ENCODE measurements around the gene TRIM32.

TRIM32 gene

DNA sequence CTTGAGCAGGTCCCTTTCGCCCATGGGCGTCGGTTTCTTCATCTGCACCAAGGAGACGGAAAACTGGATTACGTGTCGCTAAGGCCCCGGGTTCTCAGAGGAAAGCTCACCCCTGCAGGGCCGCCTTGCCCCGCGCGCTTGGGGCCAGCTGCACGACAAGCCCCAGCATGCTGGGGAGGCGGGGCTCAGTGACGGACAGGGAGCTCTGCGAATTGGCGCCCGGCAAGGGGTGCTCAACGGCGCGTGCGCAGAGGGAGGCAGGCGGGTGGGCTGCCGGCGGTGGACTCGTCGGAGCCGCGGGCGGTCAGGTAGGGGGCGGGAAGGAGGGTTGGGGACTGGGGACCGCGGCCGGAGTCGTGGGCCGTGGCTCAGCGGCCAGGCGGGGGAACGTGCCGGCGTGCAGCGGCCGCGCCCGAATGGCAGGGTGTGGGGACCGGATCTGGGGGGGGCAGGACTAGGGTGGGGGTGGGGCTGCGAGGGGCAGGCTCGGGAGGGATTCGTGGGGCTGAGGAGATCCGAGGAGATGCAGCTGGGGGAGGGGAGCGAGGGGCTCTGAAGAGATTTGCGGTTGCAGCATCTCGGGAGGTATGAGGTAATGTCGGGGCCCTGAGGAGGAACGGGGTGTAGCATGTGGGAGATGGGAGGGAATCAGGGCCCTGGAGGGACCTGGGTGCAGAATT lies at the start of gene TRIM32:
Gene TRIM32 (plus strand): TSS at position 232 of the 680 bp plus-strand sequence. CDS start 10,438 bp downstream, outside the sequence.
- DNase-seq (ENCODE audit: low spot score in 2 of 2): peak; percentile 98 to 99
- peak within 1 kb of the TSS; percentile 84 for H3K4me3 Mint-ChIP-seq
- H3K36me3 Mint-ChIP-seq: peaks cover 7% of the 10 kb centered on the region
- ATAC-seq: peak; percentile 98
- H3K9me3 Mint-ChIP-seq: no peaks in the 10 kb centered on the region
- H3K4me1 Mint-ChIP-seq: peaks cover 57% of the 10 kb centered on the region
- peak within 1 kb of the TSS; percentile 87 for H3K27ac Mint-ChIP-seq

- Mint-ChIP-seq H3K4me1 (no peaks in the 10 kb centered on the region), H3K4me3 (no peak overlapping the region), H3K27ac (no peak overlapping the region), H3K9me3 (no peaks in the 10 kb centered on the region), H3K36me3 (no peaks in the 10 kb centered on the region)
- no peak for ATAC-seq
- no peak for DNase-seq (ENCODE audit: low spot score in 2 of 2)
Measured at GRCh38 chr9:116639251-116639741, 47.8 kb upstream of the TRIM32 start.

DNA sequence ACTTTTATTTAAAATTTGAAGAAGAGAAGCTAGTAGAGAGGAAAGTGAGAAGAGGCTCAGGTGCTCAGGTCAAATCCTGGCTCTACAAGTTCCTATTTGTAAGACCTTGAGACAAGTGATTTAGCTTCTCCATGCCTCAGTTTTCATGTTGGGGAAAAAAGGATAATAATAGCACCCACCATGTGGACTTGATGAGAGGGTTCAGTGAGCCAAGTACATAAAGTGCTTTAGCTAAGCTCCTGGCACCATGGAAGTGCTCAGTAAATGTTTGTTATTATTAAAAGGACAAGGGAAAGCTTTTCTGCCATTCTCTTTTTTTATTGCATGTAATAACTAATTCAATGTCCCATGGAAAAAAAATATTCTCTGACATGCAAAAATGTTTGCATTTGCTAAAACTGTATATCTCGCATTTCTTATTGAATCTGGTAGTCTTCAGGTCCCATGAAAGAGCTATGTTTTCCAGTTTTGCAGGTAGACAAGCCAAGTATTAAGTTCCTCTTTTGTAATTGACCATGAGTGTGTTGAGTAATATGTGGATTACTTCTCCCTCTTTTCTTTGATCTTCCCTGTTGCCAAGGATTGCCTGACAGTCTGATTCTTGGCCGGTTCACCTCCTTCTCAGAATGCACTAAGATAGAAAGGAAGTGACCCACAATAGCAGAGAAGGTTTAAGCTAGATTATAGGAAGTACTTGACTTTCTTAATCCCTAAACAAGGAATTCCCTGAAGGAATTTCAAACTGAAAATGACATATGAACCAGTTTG lies 45.6 kb upstream of the TRIM32 start:
- Mint-ChIP-seq H3K4me3 (no peak overlapping the region), H3K4me1 (no peaks in the 10 kb centered on the region), H3K27ac (no peak overlapping the region), H3K9me3 (no peaks in the 10 kb centered on the region), H3K36me3 (no peaks in the 10 kb centered on the region)
- DNase-seq (ENCODE audit: low spot score in 2 of 2) (no peak), ATAC-seq (no peak)

DNA sequence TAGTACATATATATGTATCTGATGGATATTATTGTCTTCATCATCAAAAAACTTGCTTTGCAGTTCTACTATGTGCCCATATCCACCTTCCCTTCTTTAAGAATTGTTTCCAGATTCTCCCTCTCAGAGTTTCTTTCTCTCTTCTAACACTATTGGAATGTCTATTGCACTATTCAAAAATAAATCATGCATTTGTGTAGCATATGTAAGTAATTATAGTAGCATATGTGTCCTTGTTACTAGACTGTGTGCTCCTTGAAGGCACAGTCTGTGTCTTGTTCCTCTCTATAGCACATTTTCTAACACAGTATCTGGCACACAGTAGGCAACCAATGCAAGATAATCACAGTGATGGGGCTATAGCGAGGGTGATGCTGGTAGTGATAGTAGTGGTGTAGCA lies 43.4 kb upstream of the TRIM32 start:
- Mint-ChIP-seq H3K36me3 (no peaks in the 10 kb centered on the region), H3K4me3 (no peak overlapping the region), H3K9me3 (no peaks in the 10 kb centered on the region), H3K4me1 (no peaks in the 10 kb centered on the region), H3K27ac (no peak overlapping the region)
- ATAC-seq: no peak
- no peak for DNase-seq (ENCODE audit: low spot score in 2 of 2)

GRCh38 chr9:116644091-116644688 lies 42.9 kb upstream of the TRIM32 start:
- Mint-ChIP-seq H3K4me1 (no peaks in the 10 kb centered on the region), H3K4me3 (no peak overlapping the region), H3K9me3 (no peaks in the 10 kb centered on the region), H3K27ac (no peak overlapping the region), H3K36me3 (no peaks in the 10 kb centered on the region)
- ATAC-seq: no peak
- no peak for DNase-seq (ENCODE audit: low spot score in 2 of 2)

- H3K9me3 Mint-ChIP-seq: no peaks in the 10 kb centered on the region
- no peak overlapping the region for H3K4me3 Mint-ChIP-seq
- H3K27ac Mint-ChIP-seq: no peak overlapping the region
- ATAC-seq: peak; percentile 44
- H3K4me1 Mint-ChIP-seq: no peaks in the 10 kb centered on the region
- DNase-seq (ENCODE audit: low spot score in 2 of 2): no peak
- no peaks in the 10 kb centered on the region for H3K36me3 Mint-ChIP-seq
Measured at GRCh38 chr9:116646661-116647514, 40.2 kb upstream of the TRIM32 start.

DNA sequence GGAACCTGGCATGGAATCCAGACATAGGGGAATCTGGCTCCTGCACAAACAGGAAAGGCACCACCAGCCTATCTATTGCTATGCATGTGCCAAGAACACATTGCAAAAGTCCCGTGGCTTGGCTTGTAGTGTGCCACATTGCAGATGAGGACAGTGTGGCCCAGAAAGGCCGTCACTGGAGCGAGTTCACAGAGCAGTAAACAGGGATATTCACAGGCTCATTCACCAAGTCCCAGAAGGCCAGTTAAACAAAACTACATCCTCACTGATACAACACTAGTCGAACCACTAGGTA lies 39.6 kb upstream of the TRIM32 start:
- ATAC-seq (no peak), DNase-seq (ENCODE audit: low spot score in 2 of 2) (no peak)
- no peak overlapping the region for H3K4me3 Mint-ChIP-seq
- no peaks in the 10 kb centered on the region for H3K36me3 Mint-ChIP-seq
- no peaks in the 10 kb centered on the region for H3K9me3 Mint-ChIP-seq
- no peaks in the 10 kb centered on the region for H3K4me1 Mint-ChIP-seq
- no peak overlapping the region for H3K27ac Mint-ChIP-seq

GRCh38 chr9:116653348-116654058 lies 33.6 kb upstream of the TRIM32 start:
- H3K36me3 Mint-ChIP-seq: no peaks in the 10 kb centered on the region
- no peaks in the 10 kb centered on the region for H3K9me3 Mint-ChIP-seq
- no peak overlapping the region for H3K4me3 Mint-ChIP-seq
- no peak for ATAC-seq
- H3K27ac Mint-ChIP-seq: no peak overlapping the region
- no peaks in the 10 kb centered on the region for H3K4me1 Mint-ChIP-seq
- DNase-seq (ENCODE audit: low spot score in 2 of 2): no peak

DNA sequence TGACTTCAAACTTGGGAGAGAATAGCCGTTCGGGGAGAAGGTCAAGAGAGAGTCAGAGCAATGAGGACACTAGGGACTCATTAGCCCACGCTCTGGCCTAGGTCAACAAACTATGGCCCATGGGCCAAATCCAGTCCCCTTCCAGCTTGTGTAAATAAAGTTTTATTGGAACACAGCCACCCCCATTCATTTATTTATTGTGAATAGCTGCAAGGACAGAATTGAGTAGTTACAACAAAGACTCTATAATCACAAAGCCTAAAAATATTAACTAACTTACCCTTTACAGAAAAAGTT lies 33.1 kb upstream of the TRIM32 start:
- Mint-ChIP-seq H3K9me3 (no peaks in the 10 kb centered on the region), H3K4me1 (no peaks in the 10 kb centered on the region), H3K4me3 (no peak overlapping the region), H3K27ac (no peak overlapping the region), H3K36me3 (no peaks in the 10 kb centered on the region)
- no peak for DNase-seq (ENCODE audit: low spot score in 2 of 2)
- no peak for ATAC-seq

DNA sequence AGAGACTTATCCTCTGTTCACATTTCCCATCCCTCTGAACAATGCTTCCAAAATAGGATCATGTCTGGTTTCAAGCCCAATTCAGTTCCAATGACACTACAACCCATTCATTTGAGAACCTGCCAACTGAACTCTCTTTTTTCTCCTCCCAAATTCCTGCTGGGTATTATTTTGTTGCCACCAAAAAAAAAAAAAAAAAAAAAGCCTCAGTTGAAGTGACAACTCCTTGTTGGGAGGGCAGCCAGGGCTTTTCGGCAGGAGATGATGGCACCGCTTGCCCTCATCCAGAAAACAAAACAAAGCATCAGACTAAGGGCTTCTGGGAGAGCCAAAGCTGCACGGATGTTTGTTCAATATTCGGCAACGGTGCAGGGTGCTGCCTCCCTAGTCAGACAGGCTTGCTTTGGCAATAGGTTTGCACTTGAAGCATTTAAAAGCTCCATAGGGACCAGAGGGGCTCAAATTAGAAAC lies 30.6 kb upstream of the TRIM32 start:
- ATAC-seq (no peak), DNase-seq (ENCODE audit: low spot score in 2 of 2) (no peak)
- no peaks in the 10 kb centered on the region for H3K9me3 Mint-ChIP-seq
- H3K4me3 Mint-ChIP-seq: no peak overlapping the region
- H3K36me3 Mint-ChIP-seq: no peaks in the 10 kb centered on the region
- H3K27ac Mint-ChIP-seq: no peak overlapping the region
- no peaks in the 10 kb centered on the region for H3K4me1 Mint-ChIP-seq

DNA sequence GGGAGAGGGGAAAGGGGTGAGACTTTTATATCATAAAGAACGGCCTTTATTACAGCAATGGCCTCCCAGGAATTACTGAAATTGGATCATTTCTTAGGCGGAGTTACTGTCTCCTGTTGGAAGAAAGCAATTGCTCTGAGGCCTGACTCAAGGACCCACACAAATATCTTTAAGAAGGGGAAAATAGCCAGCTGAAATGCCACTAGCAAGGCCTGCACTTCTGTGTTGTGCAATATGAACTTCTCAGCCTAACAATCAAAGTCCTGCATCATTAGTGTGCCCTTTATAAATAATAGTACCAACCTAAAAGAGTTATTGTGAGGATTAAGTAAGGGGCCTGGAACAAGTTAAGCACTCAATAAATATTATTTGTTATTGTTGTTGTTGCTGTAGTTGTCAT lies 30.1 kb upstream of the TRIM32 start:
- H3K4me3 Mint-ChIP-seq: no peak overlapping the region
- H3K27ac Mint-ChIP-seq: no peak overlapping the region
- no peaks in the 10 kb centered on the region for H3K4me1 Mint-ChIP-seq
- H3K9me3 Mint-ChIP-seq: no peaks in the 10 kb centered on the region
- DNase-seq (ENCODE audit: low spot score in 2 of 2) (no peak), ATAC-seq (no peak)
- H3K36me3 Mint-ChIP-seq: no peaks in the 10 kb centered on the region

DNA sequence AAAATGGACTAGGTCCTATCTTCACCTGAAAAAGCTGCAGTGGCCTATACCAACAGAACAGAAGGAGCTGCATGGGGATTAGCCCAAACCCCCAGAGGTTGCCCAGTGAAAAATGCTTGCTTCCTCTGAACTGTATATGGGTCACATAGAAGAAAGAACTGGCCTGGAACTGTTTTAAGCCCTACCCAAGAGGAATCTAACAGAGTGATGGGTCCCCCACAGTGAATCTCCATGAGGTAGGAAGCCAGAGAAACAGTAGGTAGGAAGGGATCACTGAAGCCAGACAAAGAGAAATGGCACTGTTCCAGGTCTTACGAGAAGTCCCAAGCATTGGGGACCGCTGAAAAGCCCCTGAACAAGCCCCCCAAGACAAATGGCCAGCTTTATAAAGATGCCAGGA lies 28.8 kb upstream of the TRIM32 start:
- Mint-ChIP-seq H3K9me3 (no peaks in the 10 kb centered on the region), H3K27ac (no peak overlapping the region), H3K4me1 (no peaks in the 10 kb centered on the region), H3K4me3 (no peak overlapping the region), H3K36me3 (no peaks in the 10 kb centered on the region)
- DNase-seq (ENCODE audit: low spot score in 2 of 2): no peak
- ATAC-seq: no peak

DNA sequence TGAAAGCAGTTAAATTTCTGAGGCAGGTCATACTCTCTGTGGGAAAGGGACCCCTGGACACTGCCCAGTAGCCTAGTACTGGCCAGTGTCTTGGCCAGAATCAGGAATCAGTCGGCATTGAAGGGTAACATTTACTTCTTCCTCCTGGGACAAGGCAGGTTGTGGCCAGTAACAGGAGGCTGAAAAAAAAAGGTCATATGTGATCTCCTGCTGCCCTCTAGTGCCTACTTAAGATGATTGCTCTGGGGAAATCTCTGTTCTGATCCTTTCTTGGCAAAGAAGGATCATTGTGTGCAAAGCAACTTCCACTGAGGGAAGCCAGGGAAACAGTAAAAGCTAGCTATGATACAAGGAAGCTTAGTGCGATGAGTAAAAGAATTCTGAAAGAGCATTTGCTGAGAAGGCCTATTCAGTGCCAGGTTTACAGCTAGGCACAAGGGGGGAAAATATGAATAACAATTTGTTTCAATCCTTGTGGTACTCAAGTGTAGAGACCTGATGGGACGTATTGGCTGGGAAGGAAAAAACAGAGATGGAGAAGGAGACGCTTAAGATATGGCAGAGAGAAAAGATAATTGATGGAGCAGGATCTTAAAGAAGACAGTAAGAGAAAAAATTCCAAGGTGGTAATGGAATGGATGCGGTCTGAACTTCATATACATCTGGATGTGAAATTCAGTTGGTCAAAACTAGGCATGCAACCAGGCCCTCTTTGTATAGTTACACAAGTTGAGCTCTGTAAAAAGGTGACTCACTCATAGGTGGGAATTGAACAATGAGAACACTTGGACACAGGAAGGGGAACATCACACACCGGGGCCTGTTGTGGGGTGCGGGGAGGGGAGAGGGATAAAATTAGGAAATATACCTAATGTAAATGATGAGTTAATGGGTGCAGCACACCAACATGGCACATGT lies 25.8 kb upstream of the TRIM32 start:
- H3K27ac Mint-ChIP-seq: no peak overlapping the region
- H3K36me3 Mint-ChIP-seq: no peaks in the 10 kb centered on the region
- ATAC-seq (peak; percentile 60), DNase-seq (ENCODE audit: low spot score in 2 of 2) (peak in 1 of 2 donors; percentile 47)
- H3K4me1 Mint-ChIP-seq: no peaks in the 10 kb centered on the region
- no peak overlapping the region for H3K4me3 Mint-ChIP-seq
- no peaks in the 10 kb centered on the region for H3K9me3 Mint-ChIP-seq
